OCI-LY7 (cell line): ENCODE measurements around the gene DBN1.

ENCODE experiments used
- CTCF ChIP-seq: fragments of 200-600 bp; sonication (generic); conservative IDR thresholded peaks from 2 replicates; pipeline ENCODE4 v1.5.1; 2014; ENCODE audit warnings: mild to moderate bottlenecking, antibody characterized with exemption, low read length, moderate library complexity, mixed read lengths
- EZH2phosphoT487 ChIP-seq: fragments of 200-600 bp; sonication (generic); IDR thresholded peaks from 2 replicates; pipeline ENCODE4 v1.6.1; 2018; ENCODE audit warnings: low read depth, borderline replicate concordance, mild to moderate bottlenecking, mixed run types, antibody characterized with exemption, low read length, moderate library complexity, mixed read lengths

- TF ChIP-seq CTCF (no peak), EZH2phosphoT487 (no peak)
These were observed 22.0 kb upstream of the DBN1 start for GRCh38 chr5:177495243-177496060.
